ENCODE measurements around the gene SRSF9. TPM values are rescaled to one million over a fixed set of nuclear protein-coding genes. Genes with fewer than 3 reads are reported as not detected.

Gene SRSF9
- total RNA-seq, 1 experiment from 2014 or later: 297 TPM

- TF ChIP-seq TCF7L2 (IDR thresholded peaks at IDR 0.05; ENCODE audit: borderline replicate concordance, extremely low read depth, insufficient read depth, insufficient read length) (no peak), SIN3A (IDR thresholded peaks at IDR 0.05; ENCODE audit: low read depth) (no peak), ELF1 (IDR thresholded peaks at IDR 0.05; ENCODE audit: borderline replicate concordance, low read depth) (no peak), SRF (IDR thresholded peaks at IDR 0.05; ENCODE audit: low read depth) (no peak), FOSL1 (IDR thresholded peaks at IDR 0.05; ENCODE audit: low read depth) (no peak), POLR2AphosphoS5 (IDR thresholded peaks at IDR 0.05; ENCODE audit: low read depth, low read length) (no peak)
- Histone ChIP-seq H3K9me3 (ENCODE audit: control insufficient read depth in 1 of 2, insufficient read depth in 1 of 2, low read depth in 1 of 2, low read length in 2 of 2) (no peaks in the 10 kb centered on the region), H3K79me2 (ENCODE audit: insufficient read depth, low read length) (no peaks in the 10 kb centered on the region), H3K4me3 (replicated peaks in 1 of 2; ENCODE audit: low read depth in 1 of 2, low read length in 2 of 2) (no peak overlapping the region), H3K27me3 (ENCODE audit: insufficient read depth, low read length) (no peaks in the 10 kb centered on the region), H3K27ac (ENCODE audit: low read depth, low read length) (no peak overlapping the region), H4K20me1 (ENCODE audit: insufficient read depth) (no peaks in the 10 kb centered on the region), H2AFZ (ENCODE audit: low read depth, low read length, poor library complexity, severe bottlenecking) (no peak overlapping the region), H3K4me1 (ENCODE audit: control insufficient read depth in 1 of 2, insufficient read depth in 2 of 2, low read length in 2 of 2) (no peaks in the 10 kb centered on the region), H3K36me3 (ENCODE audit: control insufficient read depth in 1 of 2, insufficient read depth in 2 of 2, low read length in 2 of 2) (no peaks in the 10 kb centered on the region), H3K4me2 (ENCODE audit: low read length) (no peak overlapping the region), H3K9me2 (ENCODE audit: insufficient read depth) (no peaks in the 10 kb centered on the region), H3K9ac (ENCODE audit: low read length) (no peak overlapping the region)
- ChIA-PET POLR2A (no interaction called here), CTCF (no interaction called here), RAD21 (ENCODE audit: low non-redundant PET in 1 of 2, low total read pairs in 2 of 2, uncharacterized antibody in 2 of 2, unreplicated experiment in 2 of 2) (no interaction called here)
- ATAC-seq (no peak), DNase-seq (ENCODE audit: low read depth, low spot score) (no peak)
- no TSS peak for BruUV-seq (replicated peaks)
- intact Hi-C loops (cut with micrococcal nuclease): no loop called here
These were observed 57.1 kb downstream of the SRSF9 start for GRCh38 chr12:120412421-120412820.

Other genes starting within 250 kb of the SRSF9 start
- gene PXN, start 204.0 kb downstream of the SRSF9 start, total RNA-seq (2021; ENCODE audit: unreplicated experiment): 211 TPM
- gene RNU4-2, start 177.8 kb downstream of the SRSF9 start, total RNA-seq (2021; ENCODE audit: unreplicated experiment): 2,248 TPM
- gene RNU4-1, start 176.5 kb downstream of the SRSF9 start, total RNA-seq (2021; ENCODE audit: unreplicated experiment): 2,323 TPM
- 2.8 TPM for gene SIRT4, start 167.4 kb downstream of the SRSF9 start, total RNA-seq (2021; ENCODE audit: unreplicated experiment)
- gene PLA2G1B, start 142.0 kb downstream of the SRSF9 start, total RNA-seq (2021; ENCODE audit: unreplicated experiment): 2.0 TPM
- 26.0 TPM for gene MSI1, start 100.6 kb downstream of the SRSF9 start, total RNA-seq (2021; ENCODE audit: unreplicated experiment)
- gene COX6A1, start 31.6 kb downstream of the SRSF9 start, total RNA-seq (2021; ENCODE audit: unreplicated experiment): 464 TPM
- gene TRIAP1, start 23.4 kb downstream of the SRSF9 start, total RNA-seq (2021; ENCODE audit: unreplicated experiment): 40.3 TPM
- gene GATC, start 23.3 kb downstream of the SRSF9 start, total RNA-seq (2021; ENCODE audit: unreplicated experiment): 48.7 TPM
- gene DYNLL1, start 26.4 kb upstream of the SRSF9 start, total RNA-seq (2021; ENCODE audit: unreplicated experiment): 243 TPM
- gene COQ5, start 59.4 kb upstream of the SRSF9 start, total RNA-seq (2021; ENCODE audit: unreplicated experiment): 34.1 TPM
- 141 TPM for gene RNF10, start 64.6 kb upstream of the SRSF9 start, total RNA-seq (2021; ENCODE audit: unreplicated experiment)
- gene POP5, start 111.7 kb upstream of the SRSF9 start, total RNA-seq (2021; ENCODE audit: unreplicated experiment): 66.9 TPM
- 0.84 TPM for gene CABP1, start 170.9 kb upstream of the SRSF9 start, total RNA-seq (2021; ENCODE audit: unreplicated experiment)
- 152 TPM for gene MLEC, start 217.4 kb upstream of the SRSF9 start, total RNA-seq (2021; ENCODE audit: unreplicated experiment)
- 33.8 TPM for gene UNC119B, start 240.7 kb upstream of the SRSF9 start, total RNA-seq (2021; ENCODE audit: unreplicated experiment)